Raji (cell line): ENCODE data around the gene EIF5.

ENCODE experiments used
- POLR2A ChIP-seq: IDR thresholded peaks from 2 replicates; pipeline ENCODE4 v1.6.1; 2011; ENCODE audit warnings: low read depth, low read length, control low read depth; ENCODE audit not compliant: insufficient read depth

The EIF5 gene

GRCh38 chr14:103372017-103372416 lies 38.0 kb downstream of the EIF5 start:
- no peak for TF ChIP-seq POLR2A

- no peak for TF ChIP-seq POLR2A
These were observed 38.7 kb downstream of the EIF5 start for GRCh38 chr14:103372552-103373304.

- TF ChIP-seq POLR2A, result no peak
These were observed 40.1 kb downstream of the EIF5 start for GRCh38 chr14:103374121-103374520.

GRCh38 chr14:103377522-103378037 lies 43.5 kb downstream of the EIF5 start:
- TF ChIP-seq POLR2A, result no peak

- TF ChIP-seq POLR2A, result no peak
These were observed 44.2 kb downstream of the EIF5 start for GRCh38 chr14:103378038-103378854.

- no peak for TF ChIP-seq POLR2A
These were observed 46.8 kb downstream of the EIF5 start for GRCh38 chr14:103380719-103381377.

- no peak for TF ChIP-seq POLR2A
These were observed 48.3 kb downstream of the EIF5 start for GRCh38 chr14:103382376-103382775.

- no peak for TF ChIP-seq POLR2A
These were observed 50.6 kb downstream of the EIF5 start for GRCh38 chr14:103384450-103385151.

- TF ChIP-seq POLR2A, result peak; percentile 92
These were observed 51.3 kb downstream of the EIF5 start, which contains the start of gene MARK3 for GRCh38 chr14:103385152-103385928. Gene MARK3, plus strand, starts transcription at chr14:103385415. Its CDS starts 615 bp downstream, at chr14:103386030.

GRCh38 chr14:103385929-103386712 lies 52.1 kb downstream of the EIF5 start:
- TF ChIP-seq POLR2A, result no peak

- TF ChIP-seq POLR2A, result no peak
These were observed 52.8 kb downstream of the EIF5 start for GRCh38 chr14:103386713-103387329.

- no peak for TF ChIP-seq POLR2A
These were observed 54.6 kb downstream of the EIF5 start for GRCh38 chr14:103388664-103389063.

GRCh38 chr14:103390605-103391004 lies 56.6 kb downstream of the EIF5 start:
- TF ChIP-seq POLR2A, result no peak

GRCh38 chr14:103391048-103391447 lies 57.0 kb downstream of the EIF5 start:
- no peak for TF ChIP-seq POLR2A
